ENCODE results near the gene NEO1.

GRCh38 chr15:73228128-73228646 lies 175.9 kb downstream of the NEO1 start:
- TF ChIP-seq EZH2 (IDR thresholded peaks at IDR 0.05; ENCODE audit: insufficient read depth, low read length) (no peak), CTCF (IDR thresholded peaks at IDR 0.05; ENCODE audit: insufficient read depth, low read depth, low read length) (no peak)
